Measurements from ENCODE around the gene PBLD. TPM values are rescaled to one million over a fixed set of nuclear protein-coding genes. Genes with fewer than 3 reads are reported as not detected.
"Not testable (repeated sequence)": the region's sequence is repeated elsewhere in the genome, so short reads cannot be mapped to it uniquely, and the experiment has no call there.

The PBLD gene
- total RNA-seq, 1 donor from 2014 or later = 4.7 TPM

GRCh38 chr10:68330852-68331454 lies 1.8 kb downstream of the PBLD start:
- ATAC-seq (ENCODE audit: low read depth) (no peak), DNase-seq (peak; percentile 16)
- H3K4me1 Mint-ChIP-seq = peaks cover 60% of the 10 kb centered on the region
- H3K9me3 Mint-ChIP-seq = no peaks in the 10 kb centered on the region
- peak overlapping the region; percentile 99 for H3K27ac Mint-ChIP-seq
- H3K27me3 Mint-ChIP-seq = no peaks in the 10 kb centered on the region
- no peak for TF ChIP-seq CTCF (IDR thresholded peaks at IDR 0.05)
- peak overlapping the region; percentile 99 for H3K4me3 Mint-ChIP-seq
- intact Hi-C loops (cut with micrococcal nuclease) = loop anchor here (1.0 to 5.0 kb wide), 9 partner anchors 31 to 756 kb away; partner anchors contain the start of genes CCAR1, DDX50, SIRT1 and SLC25A16
- ChIA-PET POLR2A (interaction anchor here (0.7 to 2.7 kb wide), 21 partner anchors 17 to 1815 kb away, joined by 3 to 32 read pairs (median 6); partner anchors contain the start of genes CCAR1, RUFY2 and SIRT1), CTCF (interaction anchor here (1.3 kb wide), 1 partner anchor 29 kb away, joined by 5 read pairs; no protein-coding TSS in a partner anchor)
- peaks cover 27% of the 10 kb centered on the region for H3K36me3 Mint-ChIP-seq (ENCODE audit: low read depth)

GRCh38 chr10:68329506-68329861 lies 3.2 kb downstream of the PBLD start:
- DNase-seq = no peak
- H3K9me3 Mint-ChIP-seq = no peaks in the 10 kb centered on the region
- intact Hi-C loops (cut with micrococcal nuclease) = no loop called here
- no peak for TF ChIP-seq CTCF (IDR thresholded peaks at IDR 0.05)
- H3K27ac Mint-ChIP-seq = peak overlapping the region; percentile 59
- peaks cover 45% of the 10 kb centered on the region for H3K4me1 Mint-ChIP-seq
- H3K36me3 Mint-ChIP-seq (ENCODE audit: low read depth) = peaks cover 21% of the 10 kb centered on the region
- POLR2A ChIA-PET = interaction anchor here (1.0 kb wide), 1 partner anchor 16 kb away, joined by 3 read pairs; no protein-coding TSS in a partner anchor
- CTCF ChIA-PET = interaction anchor here (0.7 kb wide), 1 partner anchor 541 kb away, joined by 5 read pairs; no protein-coding TSS in a partner anchor
- no peak for ATAC-seq (ENCODE audit: low read depth)
- no peak overlapping the region for H3K4me3 Mint-ChIP-seq
- H3K27me3 Mint-ChIP-seq = no peaks in the 10 kb centered on the region

GRCh38 chr10:68327889-68328786 lies 4.6 kb downstream of the PBLD start:
- ATAC-seq (ENCODE audit: low read depth) (no peak), DNase-seq (no peak)
- Mint-ChIP-seq H3K9me3 (no peaks in the 10 kb centered on the region), H3K36me3 (ENCODE audit: low read depth) (peaks cover 17% of the 10 kb centered on the region), H3K27ac (peak overlapping the region; percentile 72), H3K4me3 (peak overlapping the region; percentile 61), H3K27me3 (no peaks in the 10 kb centered on the region), H3K4me1 (peaks cover 33% of the 10 kb centered on the region)
- intact Hi-C loops (cut with micrococcal nuclease) = no loop called here
- POLR2A ChIA-PET = interaction anchor here (0.7 to 1.0 kb wide), 2 partner anchors 17 to 245 kb away, joined by 3 read pairs; no protein-coding TSS in a partner anchor
- no peak for TF ChIP-seq CTCF (IDR thresholded peaks at IDR 0.05)
- CTCF ChIA-PET = no interaction called here

- H3K4me3 Mint-ChIP-seq; H3K27me3 Mint-ChIP-seq; DNase-seq; POLR2A ChIA-PET; intact Hi-C loops (cut with micrococcal nuclease); CTCF ChIA-PET; ATAC-seq (ENCODE audit: low read depth); H3K9me3 Mint-ChIP-seq; H3K36me3 Mint-ChIP-seq (ENCODE audit: low read depth); H3K27ac Mint-ChIP-seq: not testable (repeated sequence)
- H3K4me1 Mint-ChIP-seq = peaks cover 12% of the 10 kb centered on the region
These were observed 8.3 kb downstream of the PBLD start for GRCh38 chr10:68324396-68324795.

- Mint-ChIP-seq H3K27me3 (no peaks in the 10 kb centered on the region), H3K36me3 (ENCODE audit: low read depth) (peaks cover 2% of the 10 kb centered on the region), H3K4me3 (no peak overlapping the region), H3K27ac (no peak overlapping the region), H3K4me1 (peaks cover 3% of the 10 kb centered on the region), H3K9me3 (peaks cover 7% of the 10 kb centered on the region)
- ATAC-seq (ENCODE audit: low read depth) = no peak
- no peak for TF ChIP-seq CTCF (IDR thresholded peaks at IDR 0.05)
- CTCF ChIA-PET = interaction anchor here (1.0 kb wide), 1 partner anchor 106 kb away, joined by 3 read pairs; no protein-coding TSS in a partner anchor
- DNase-seq = no peak
- POLR2A ChIA-PET = interaction anchor here (0.6 kb wide), 1 partner anchor 433 kb away, joined by 4 read pairs; no protein-coding TSS in a partner anchor
- intact Hi-C loops (cut with micrococcal nuclease) = no loop called here
These were observed 14.2 kb downstream of the PBLD start for GRCh38 chr10:68318331-68319059.
